HG02571 (cell line): ENCODE data around the gene MAPK14.

ENCODE experiments used
- ATAC-seq: cut with Tn5 transposase; IDR thresholded peaks from one replicate; pipeline ENCODE4 v1.9.1; 2021; ENCODE audit warnings: mild to moderate bottlenecking, moderate library complexity; ENCODE audit not compliant: unreplicated experiment

The MAPK14 gene

GRCh38 chr6:36035225-36035624, 7.6 kb downstream of the MAPK14 start:
- ATAC-seq: no peak

- ATAC-seq: no peak
Observed at GRCh38 chr6:36038120-36038876, 10.7 kb downstream of the MAPK14 start.

- no peak for ATAC-seq
Observed at GRCh38 chr6:36039112-36039511, 11.5 kb downstream of the MAPK14 start.

- ATAC-seq: no peak
Observed at GRCh38 chr6:36040958-36041357, 13.3 kb downstream of the MAPK14 start.

- ATAC-seq: no peak
Observed at GRCh38 chr6:36042618-36043260, 15.1 kb downstream of the MAPK14 start.

- no peak for ATAC-seq
Observed at GRCh38 chr6:36049582-36049981, 22.0 kb downstream of the MAPK14 start.

GRCh38 chr6:36050305-36050704, 22.7 kb downstream of the MAPK14 start:
- no peak for ATAC-seq

- ATAC-seq: no peak
Observed at GRCh38 chr6:36050947-36051710, 23.5 kb downstream of the MAPK14 start.

GRCh38 chr6:36052097-36052496, 24.5 kb downstream of the MAPK14 start:
- ATAC-seq: no peak

GRCh38 chr6:36053878-36054277, 26.3 kb downstream of the MAPK14 start:
- ATAC-seq: no peak

GRCh38 chr6:36054415-36054814, 26.8 kb downstream of the MAPK14 start:
- no peak for ATAC-seq

GRCh38 chr6:36054956-36055355, 27.3 kb downstream of the MAPK14 start:
- ATAC-seq: no peak

GRCh38 chr6:36056178-36056577, 28.6 kb downstream of the MAPK14 start:
- ATAC-seq: no peak

GRCh38 chr6:36061236-36061635, 33.6 kb downstream of the MAPK14 start:
- no peak for ATAC-seq

GRCh38 chr6:36062247-36062646, 34.6 kb downstream of the MAPK14 start:
- no peak for ATAC-seq

- no peak for ATAC-seq
Observed at GRCh38 chr6:36063318-36064060, 35.9 kb downstream of the MAPK14 start.

GRCh38 chr6:36064770-36065396, 37.3 kb downstream of the MAPK14 start:
- ATAC-seq: no peak

GRCh38 chr6:36065916-36066315, 38.3 kb downstream of the MAPK14 start:
- ATAC-seq: no peak

GRCh38 chr6:36066817-36067216, 39.2 kb downstream of the MAPK14 start:
- no peak for ATAC-seq

- no peak for ATAC-seq
Observed at GRCh38 chr6:36067374-36068011, 39.9 kb downstream of the MAPK14 start.
